HG02588 (cell line): ENCODE data around the gene DNPH1.

Source experiments
- ATAC-seq: cut with Tn5 transposase; IDR thresholded peaks from one replicate; pipeline ENCODE4 v1.9.1; 2021; ENCODE audit warnings: mild to moderate bottlenecking, moderate library complexity; ENCODE audit not compliant: unreplicated experiment

DNPH1 gene

GRCh38 chr6:43185391-43185985, 43.8 kb downstream of the DNPH1 start:
- no peak for ATAC-seq

- no peak for ATAC-seq
Observed at GRCh38 chr6:43184268-43184985, 44.9 kb downstream of the DNPH1 start.

- ATAC-seq, result no peak
Observed at GRCh38 chr6:43183441-43183840, 45.8 kb downstream of the DNPH1 start.

GRCh38 chr6:43181942-43182860, 47.1 kb downstream of the DNPH1 start, which contains the start of gene CUL9:
Gene CUL9, plus strand, starts transcription at chr6:43182196. Its CDS starts 2,115 bp downstream, at chr6:43184311.
- peak; percentile 95 for ATAC-seq

GRCh38 chr6:43181621-43181941, 47.7 kb downstream of the DNPH1 start:
- ATAC-seq, result no peak

- no peak for ATAC-seq
Observed at GRCh38 chr6:43180985-43181384, 48.3 kb downstream of the DNPH1 start.

- no peak for ATAC-seq
Observed at GRCh38 chr6:43180058-43180457, 49.2 kb downstream of the DNPH1 start.

- no peak for ATAC-seq
Observed at GRCh38 chr6:43178951-43179830, 50.1 kb downstream of the DNPH1 start.

- no peak for ATAC-seq
Observed at GRCh38 chr6:43178150-43178549, 51.1 kb downstream of the DNPH1 start.

GRCh38 chr6:43176423-43176786, 52.9 kb downstream of the DNPH1 start:
- no peak for ATAC-seq

- ATAC-seq, result no peak
Observed at GRCh38 chr6:43175676-43176422, 53.4 kb downstream of the DNPH1 start.
